Ascending aorta (tissue), 2 donors: ENCODE measurements around the gene TUG1. TPM values are rescaled to one million over a fixed set of nuclear protein-coding genes. Genes with fewer than 3 reads are reported as not detected.
A peak's percentile ranks its signal among the peaks of the same experiment; 100 is the strongest.

Source experiments
- DNase-seq, 2 donors: peaks; one replicate each; pipeline ENCODE4 v3.0.0-alpha.2; 2019; ENCODE audit warnings: low spot score in 2 of 2
- H3K27ac ChIP-seq, 2 donors: fragments of 200-600 bp; sonication (generic); one replicate each; pipeline ENCODE4 v1.5.1; 2016 to 2017; ENCODE audit warnings: mild to moderate bottlenecking in 1 of 2
- H3K27me3 ChIP-seq: fragments of 200-600 bp; sonication (generic); one replicate; pipeline ENCODE4 v1.5.1; 2017
- H3K36me3 ChIP-seq, 2 donors: fragments of 200-600 bp; sonication (generic); one replicate each; pipeline ENCODE4 v1.5.1; 2016
- H3K4me1 ChIP-seq, 2 donors: fragments of 200-600 bp; sonication (generic); one replicate each; pipeline ENCODE4 v1.5.1; 2016 to 2017; ENCODE audit warnings: mild to moderate bottlenecking in 1 of 2
- H3K4me3 ChIP-seq, 2 donors: fragments of 200-600 bp; sonication (generic); one replicate each; pipeline ENCODE4 v1.5.1; 2016 to 2017; ENCODE audit warnings: mild to moderate bottlenecking in 1 of 2
- H3K9me3 ChIP-seq, 2 donors: fragments of 200-600 bp; sonication (generic); one replicate each; pipeline ENCODE4 v1.5.1; 2016
- intact Hi-C: fragments of 100-400 bp; cut with DNase I; formaldehyde crosslinking; loops from one replicate; pipeline ENCODE4 v1.15.1; 2023
- total RNA-seq: library from RNA; depleted of rRNA; stranded (reverse); fragments of >200 nt; gene quantifications from one replicate; pipeline ENCODE4 v1.1.0, GENCODE V29; 2016
- TF ChIP-seq, protein P1 (sequence below), 3 experiments: fragments of 200-600 bp in 2 of 3; fragments of 450-650 bp in 1 of 3; sonication (generic) in 2 of 3; IDR thresholded peaks; one replicate each; pipeline ENCODE4 v1.5.1; 2016 to 2019; ENCODE audit warnings: antibody characterized with exemption in 3 of 3, mild to moderate bottlenecking in 1 of 3, moderate library complexity in 1 of 3

TUG1 gene
- total RNA-seq, 1 donor from 2014 or later, result 46.2 TPM

- Histone ChIP-seq H3K4me3 (no peak overlapping the region), H3K4me1 (peaks cover 0 to 7% of the 10 kb centered on the region in 2 donors), H3K27ac (no peak overlapping the region), H3K36me3 (no peaks in the 10 kb centered on the region), H3K9me3 (peaks cover 21 to 78% of the 10 kb centered on the region in 2 donors), H3K27me3 (no peaks in the 10 kb centered on the region)
- intact Hi-C loops, result no loop called here
- TF ChIP-seq, protein P1, sequence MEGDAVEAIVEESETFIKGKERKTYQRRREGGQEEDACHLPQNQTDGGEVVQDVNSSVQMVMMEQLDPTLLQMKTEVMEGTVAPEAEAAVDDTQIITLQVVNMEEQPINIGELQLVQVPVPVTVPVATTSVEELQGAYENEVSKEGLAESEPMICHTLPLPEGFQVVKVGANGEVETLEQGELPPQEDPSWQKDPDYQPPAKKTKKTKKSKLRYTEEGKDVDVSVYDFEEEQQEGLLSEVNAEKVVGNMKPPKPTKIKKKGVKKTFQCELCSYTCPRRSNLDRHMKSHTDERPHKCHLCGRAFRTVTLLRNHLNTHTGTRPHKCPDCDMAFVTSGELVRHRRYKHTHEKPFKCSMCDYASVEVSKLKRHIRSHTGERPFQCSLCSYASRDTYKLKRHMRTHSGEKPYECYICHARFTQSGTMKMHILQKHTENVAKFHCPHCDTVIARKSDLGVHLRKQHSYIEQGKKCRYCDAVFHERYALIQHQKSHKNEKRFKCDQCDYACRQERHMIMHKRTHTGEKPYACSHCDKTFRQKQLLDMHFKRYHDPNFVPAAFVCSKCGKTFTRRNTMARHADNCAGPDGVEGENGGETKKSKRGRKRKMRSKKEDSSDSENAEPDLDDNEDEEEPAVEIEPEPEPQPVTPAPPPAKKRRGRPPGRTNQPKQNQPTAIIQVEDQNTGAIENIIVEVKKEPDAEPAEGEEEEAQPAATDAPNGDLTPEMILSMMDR (IDR thresholded peaks at IDR 0.05), result no peak
- no peak for DNase-seq
Measured at GRCh38 chr22:30984317-30984716, 15.3 kb downstream of the TUG1 start.

DNA sequence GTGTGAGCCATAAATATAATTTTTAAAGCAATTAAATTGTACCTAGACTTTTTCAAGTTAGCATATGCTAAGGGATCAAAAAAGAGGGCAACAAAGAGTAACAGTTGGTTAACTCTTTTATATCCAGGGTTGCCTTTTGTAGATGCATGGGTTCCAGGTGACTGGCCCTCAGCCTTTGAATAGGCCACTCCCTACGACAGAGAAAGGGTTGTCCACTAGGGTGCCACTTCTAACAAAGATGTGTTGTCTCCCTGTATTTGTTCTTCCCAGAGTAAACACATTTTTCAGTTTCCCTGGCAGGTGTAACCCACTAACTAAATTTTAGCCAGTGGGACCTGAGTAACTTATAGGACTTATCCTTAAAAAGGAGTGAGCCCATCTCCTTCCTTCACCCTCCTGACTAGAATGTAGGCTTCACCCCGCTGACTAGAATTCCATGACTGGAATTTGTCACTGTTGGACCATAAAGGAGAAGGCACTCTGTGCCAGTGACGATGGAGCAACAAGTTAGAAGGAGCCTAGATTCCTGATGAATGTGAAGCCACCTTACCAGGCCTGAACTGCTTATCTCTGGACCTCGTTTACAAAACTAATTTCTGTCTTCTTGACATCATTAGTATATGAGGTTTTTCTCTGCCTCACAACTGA is 16.6 kb downstream of the TUG1 start:
- H3K27me3 ChIP-seq, result no peaks in the 10 kb centered on the region
- TF ChIP-seq, protein P1 (IDR thresholded peaks at IDR 0.05), result no peak
- peaks cover 9 to 67% of the 10 kb centered on the region in 2 donors for H3K9me3 ChIP-seq
- H3K4me3 ChIP-seq, result no peak overlapping the region
- no peak for DNase-seq
- no peak overlapping the region for H3K27ac ChIP-seq
- intact Hi-C loops, result no loop called here
- H3K4me1 ChIP-seq, result peaks cover 0 to 7% of the 10 kb centered on the region in 2 donors
- no peaks in the 10 kb centered on the region for H3K36me3 ChIP-seq

DNA sequence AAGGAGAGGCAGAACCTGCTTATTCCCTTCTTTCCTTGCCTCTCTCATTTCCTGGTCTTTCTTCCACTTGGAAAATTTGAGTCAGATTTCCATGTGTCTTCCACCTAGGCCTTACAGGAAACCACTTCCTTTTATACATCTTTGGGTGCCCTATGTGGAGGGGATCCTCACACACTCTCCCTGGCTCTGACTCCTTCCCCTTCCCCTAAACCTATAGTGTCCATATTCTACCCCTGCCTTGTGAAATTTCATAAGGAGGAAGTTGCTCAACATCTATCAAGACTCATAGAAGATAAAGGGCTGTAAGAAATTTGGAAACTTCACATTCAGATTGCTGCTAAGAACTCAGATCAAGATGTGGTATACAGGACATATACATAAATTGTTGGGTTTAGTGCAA is 20.4 kb downstream of the TUG1 start:
- Histone ChIP-seq H3K36me3 (no peaks in the 10 kb centered on the region), H3K9me3 (peaks cover 5 to 29% of the 10 kb centered on the region in 2 donors), H3K27ac (peak overlapping the region; percentile 76 to 87)

GRCh38 chr22:30990690-30991089 is 21.6 kb downstream of the TUG1 start:
- Histone ChIP-seq H3K4me3 (no peak overlapping the region), H3K27me3 (no peaks in the 10 kb centered on the region), H3K9me3 (peaks cover 5 to 17% of the 10 kb centered on the region in 2 donors), H3K36me3 (no peaks in the 10 kb centered on the region), H3K27ac (peak overlapping the region; percentile 76 to 87), H3K4me1 (peaks cover 0 to 15% of the 10 kb centered on the region in 2 donors)
- DNase-seq, result no peak
- intact Hi-C loops, result loop anchor here (2.0 to 5.0 kb wide), 2 partner anchors 22 to 47 kb away; partner anchors contain the start of genes MORC2 and TUG1
- TF ChIP-seq, protein P1 (IDR thresholded peaks at IDR 0.05), result no peak

More for the DNA sequence above, 20.4 kb downstream of the TUG1 start:
- intact Hi-C loops, result no loop called here
- Histone ChIP-seq H3K4me1 (peaks cover 0 to 15% of the 10 kb centered on the region in 2 donors), H3K4me3 (no peak overlapping the region), H3K27me3 (no peaks in the 10 kb centered on the region)
- TF ChIP-seq, protein P1 (IDR thresholded peaks at IDR 0.05), result no peak
- no peak for DNase-seq

GRCh38 chr22:30992565-30992964 is 23.5 kb downstream of the TUG1 start:
- H3K4me1 ChIP-seq, result peaks cover 0 to 21% of the 10 kb centered on the region in 2 donors
- no peak for DNase-seq
- no peak overlapping the region for H3K4me3 ChIP-seq
- H3K27ac ChIP-seq, result peak overlapping the region; percentile 75 to 83
- intact Hi-C loops, result loop anchor here (5.0 kb wide), 1 partner anchor 45 kb away; no protein-coding TSS in a partner anchor
- H3K27me3 ChIP-seq, result no peaks in the 10 kb centered on the region
- H3K9me3 ChIP-seq, result peaks cover 0 to 5% of the 10 kb centered on the region in 2 donors
- H3K36me3 ChIP-seq, result no peaks in the 10 kb centered on the region
- TF ChIP-seq, protein P1 (IDR thresholded peaks at IDR 0.05), result no peak
